Stimulated activated CD4-positive, alpha-beta T cell treated with anti-CD3 and anti-CD28 coated beads, Interleukin-4, amount 100 ng/mL, for 4 hours (primary cell): ENCODE results near the gene SLC25A36.
A peak's percentile ranks its signal among the peaks of the same experiment; 100 is the strongest.

Experiments
- DNase-seq, 2 experiments: peaks; one replicate each; pipeline ENCODE4 v3.0.0-alpha.2; 2020

SLC25A36 gene, protein sequence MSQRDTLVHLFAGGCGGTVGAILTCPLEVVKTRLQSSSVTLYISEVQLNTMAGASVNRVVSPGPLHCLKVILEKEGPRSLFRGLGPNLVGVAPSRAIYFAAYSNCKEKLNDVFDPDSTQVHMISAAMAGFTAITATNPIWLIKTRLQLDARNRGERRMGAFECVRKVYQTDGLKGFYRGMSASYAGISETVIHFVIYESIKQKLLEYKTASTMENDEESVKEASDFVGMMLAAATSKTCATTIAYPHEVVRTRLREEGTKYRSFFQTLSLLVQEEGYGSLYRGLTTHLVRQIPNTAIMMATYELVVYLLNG

DNA sequence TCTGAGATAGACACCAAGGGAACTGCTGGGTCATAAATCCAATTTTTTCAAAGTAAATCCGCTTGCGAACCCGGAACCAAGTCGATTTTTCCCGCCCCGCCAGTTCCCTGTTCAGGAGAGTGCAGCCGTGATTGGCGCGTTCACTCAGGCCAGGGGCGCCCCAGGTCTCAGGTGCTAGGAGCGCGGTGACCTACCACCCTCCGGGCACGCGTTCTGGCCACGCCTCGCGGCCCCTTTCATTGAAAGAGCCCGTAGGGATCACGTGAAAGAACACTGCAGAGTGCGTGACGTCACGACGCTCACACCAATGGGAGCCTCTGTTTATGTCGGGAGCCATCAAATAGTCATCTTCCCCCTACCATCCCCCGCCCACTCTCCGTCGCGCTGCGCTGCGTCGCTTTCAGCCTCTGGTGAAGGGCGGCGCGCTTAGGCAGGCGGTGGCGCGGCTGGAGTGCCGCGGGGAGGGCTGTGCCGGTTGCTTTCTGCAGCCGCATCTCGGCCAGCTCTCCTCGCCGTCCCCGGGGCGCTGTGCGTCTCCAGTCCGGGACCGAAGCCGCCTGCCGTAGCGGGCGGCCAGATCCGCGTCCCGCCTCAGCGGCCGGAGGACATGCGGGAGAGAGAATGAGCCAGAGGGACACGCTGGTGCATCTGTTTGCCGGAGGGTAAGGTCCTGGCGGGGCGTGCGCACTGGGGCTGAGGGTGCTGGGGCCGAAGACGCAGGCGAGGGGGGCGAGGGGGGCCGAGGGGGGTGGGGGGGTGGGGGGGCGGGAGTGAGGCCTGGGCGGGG, at the start of gene SLC25A36:
Gene SLC25A36 (plus strand): TSS at position 403 of the 787 bp plus-strand sequence. CDS start 219 bp downstream, at position 622.
- DNase-seq: peak; percentile 95 to 96

GRCh38 chr3:140896997-140897396, 44.6 kb upstream of the SLC25A36 start:
- DNase-seq: no peak

DNA sequence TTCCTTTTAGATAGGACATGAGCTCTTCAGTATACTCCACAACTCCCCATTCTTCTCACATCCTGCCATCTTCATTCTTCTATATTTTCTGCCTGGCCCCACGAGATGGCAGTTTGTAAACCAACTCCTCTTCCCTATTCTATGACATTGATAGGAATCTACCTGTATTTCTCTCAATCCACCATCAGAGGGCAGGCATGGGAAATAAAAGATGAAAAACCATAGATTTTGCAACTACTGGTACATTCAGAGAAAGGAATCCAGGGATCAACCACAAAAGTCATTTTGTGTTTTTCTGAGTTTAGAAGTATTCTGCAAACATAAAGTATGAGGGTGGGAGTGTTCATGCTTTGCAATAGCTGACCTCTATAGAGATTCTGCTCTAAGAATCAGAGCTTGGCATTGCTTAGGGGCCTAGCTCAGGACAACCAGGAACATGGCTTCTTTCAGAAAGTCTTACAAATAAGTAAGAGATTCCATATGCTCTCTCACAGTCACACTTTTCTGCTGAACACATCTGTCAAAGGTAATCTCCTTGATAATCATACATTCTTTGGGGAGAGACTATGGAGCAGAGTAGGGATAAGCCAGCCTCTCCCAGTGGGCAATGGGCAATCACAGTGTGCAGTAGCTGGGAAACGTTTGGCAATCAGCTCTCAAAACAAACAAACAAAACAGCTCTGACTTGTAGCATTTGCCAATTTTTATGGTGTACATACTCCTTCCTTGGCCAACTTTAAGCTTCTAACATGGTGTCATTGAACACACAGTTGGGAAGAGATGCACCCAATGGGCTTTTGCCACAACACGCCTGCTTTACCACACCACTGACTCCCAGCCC, 43.1 kb upstream of the SLC25A36 start:
- DNase-seq: no peak

DNA sequence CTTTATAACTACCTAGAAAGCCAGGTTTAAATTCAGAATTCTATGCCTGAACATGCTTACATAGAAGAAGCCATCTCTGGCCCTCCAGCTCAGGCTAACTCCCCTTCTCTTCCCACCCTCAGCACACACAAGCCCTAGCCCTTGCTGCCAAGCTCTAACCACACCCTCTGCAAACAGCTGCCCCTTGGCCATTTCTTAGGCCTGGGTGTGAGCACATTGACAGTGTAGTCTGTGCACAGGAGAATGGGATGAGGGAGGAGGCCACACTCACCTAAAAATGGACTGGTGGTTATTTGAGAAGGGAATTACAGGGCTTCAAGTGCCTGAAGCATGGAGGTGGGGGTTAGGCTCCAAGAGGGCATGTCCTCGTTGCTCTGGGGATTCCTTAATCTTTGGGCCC, 42.3 kb upstream of the SLC25A36 start:
- DNase-seq: no peak

DNA sequence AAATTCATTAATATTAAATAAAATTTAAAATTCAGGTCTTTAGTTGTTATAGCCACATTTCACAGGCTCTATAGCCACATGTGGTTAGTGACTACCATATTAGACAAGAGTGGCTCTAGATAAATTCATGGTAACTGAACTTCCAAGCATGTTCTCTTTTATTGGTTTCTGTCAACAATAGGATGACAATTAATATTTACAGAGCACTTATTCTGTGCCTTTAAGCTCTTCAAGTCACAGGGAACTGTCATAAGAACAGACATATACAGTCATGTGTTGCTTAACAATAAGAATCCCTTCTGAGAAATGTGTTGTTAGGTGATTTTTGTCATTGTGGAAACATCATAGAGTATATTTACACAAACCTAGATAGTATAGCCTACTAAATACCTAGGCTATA, 38.8 kb upstream of the SLC25A36 start:
- DNase-seq: no peak

GRCh38 chr3:140903196-140903595, 38.4 kb upstream of the SLC25A36 start:
- DNase-seq: no peak

DNA sequence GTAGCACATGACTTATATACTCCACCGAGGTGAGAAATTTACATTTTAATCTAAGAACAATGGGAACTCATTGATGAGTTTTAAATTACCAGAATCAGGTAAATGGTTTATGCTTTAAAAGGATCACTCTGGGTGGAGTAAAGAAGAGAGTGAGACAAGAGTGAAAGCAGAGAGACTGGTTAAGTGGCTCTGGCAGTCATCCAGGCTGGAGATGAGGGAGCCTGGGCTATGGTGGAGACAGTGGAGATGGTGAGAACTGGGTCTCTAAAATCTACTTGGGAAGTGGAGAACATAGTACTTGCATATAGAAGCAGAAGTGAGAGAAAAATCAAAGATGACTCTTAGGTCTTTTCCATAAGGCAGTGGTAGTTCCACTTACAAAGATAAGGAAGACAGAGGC, 37.1 kb upstream of the SLC25A36 start:
- no peak for DNase-seq

DNA sequence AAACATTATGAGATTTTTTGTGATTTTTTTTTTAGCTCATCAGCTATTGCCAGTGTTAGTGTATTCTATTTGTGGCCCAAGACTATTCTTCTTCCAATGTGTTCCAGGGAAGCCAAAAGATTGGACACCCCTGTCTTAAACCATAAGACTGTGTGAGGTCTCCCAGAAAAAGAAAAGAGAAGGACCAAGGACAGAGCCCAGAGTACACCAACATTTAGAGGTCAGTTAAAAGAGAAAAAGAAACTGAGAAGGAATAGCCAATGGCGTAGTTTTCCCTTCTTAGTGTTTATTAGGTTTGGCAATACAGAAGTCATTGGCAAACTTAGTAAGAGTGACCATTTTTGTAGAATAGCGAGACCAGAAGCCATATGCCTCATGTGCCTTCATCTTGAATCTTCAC, 36.1 kb upstream of the SLC25A36 start:
- no peak for DNase-seq

DNA sequence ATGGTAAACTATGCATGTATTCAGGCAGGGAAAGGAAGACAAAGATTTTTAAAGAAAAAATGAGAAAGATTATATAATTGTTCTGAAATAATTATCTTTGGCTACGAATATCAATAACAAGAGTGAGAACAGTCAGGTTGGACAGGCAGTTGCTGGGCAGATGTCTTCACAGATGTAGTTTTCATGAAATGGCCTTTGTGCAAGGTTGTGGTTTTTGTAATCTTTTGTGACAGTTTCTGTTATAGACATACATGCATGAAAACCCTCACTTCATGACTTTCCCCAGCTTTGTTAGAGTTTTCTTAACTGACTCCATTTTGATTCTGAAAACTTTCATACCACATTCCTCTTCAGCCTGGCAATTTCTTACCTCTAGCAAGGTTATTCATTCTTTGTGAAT, 34.9 kb upstream of the SLC25A36 start:
- DNase-seq: no peak

DNA sequence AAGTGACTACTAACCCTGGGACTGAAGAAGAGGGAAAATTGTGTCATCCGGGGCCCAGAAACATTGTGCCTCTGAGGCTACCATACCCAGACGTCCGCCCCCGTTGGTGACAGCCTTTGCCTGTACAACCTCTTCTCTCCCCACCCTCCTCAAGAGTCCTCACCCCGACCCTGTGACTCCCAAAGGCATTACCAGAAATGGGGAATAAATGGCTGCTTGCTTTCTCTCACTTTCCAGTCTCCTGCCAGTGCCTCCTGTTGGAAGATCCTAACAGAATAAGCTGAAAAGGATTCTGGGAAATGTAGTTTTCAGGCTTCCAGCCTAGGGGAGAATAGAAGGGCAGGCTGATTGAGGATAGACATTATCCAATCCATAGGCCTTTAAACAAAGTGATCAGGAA, 30.8 kb upstream of the SLC25A36 start:
- DNase-seq: no peak

- no peak for DNase-seq
Observed at GRCh38 chr3:140911822-140912221, 29.8 kb upstream of the SLC25A36 start.

DNA sequence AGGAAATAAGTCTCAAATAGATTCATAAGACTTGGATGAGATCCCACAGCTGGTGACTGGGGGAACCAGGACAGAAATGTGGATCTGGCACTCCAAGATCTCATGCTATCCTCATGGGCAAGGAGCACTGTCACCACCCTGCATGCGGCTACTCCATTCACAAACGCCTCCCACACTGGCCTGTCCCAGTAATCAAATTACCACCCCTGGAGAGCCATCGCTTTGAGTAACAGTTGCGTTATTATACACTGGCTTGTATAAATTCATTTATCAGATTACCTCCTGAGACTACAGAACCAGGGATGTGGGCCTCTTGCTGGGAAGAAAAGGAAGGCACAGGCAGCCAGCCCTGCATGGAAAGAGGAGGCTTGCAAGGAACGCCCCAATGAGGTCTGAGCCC, 27.9 kb upstream of the SLC25A36 start:
- no peak for DNase-seq

GRCh38 chr3:140914384-140914945, 27.2 kb upstream of the SLC25A36 start:
- no peak for DNase-seq

DNA sequence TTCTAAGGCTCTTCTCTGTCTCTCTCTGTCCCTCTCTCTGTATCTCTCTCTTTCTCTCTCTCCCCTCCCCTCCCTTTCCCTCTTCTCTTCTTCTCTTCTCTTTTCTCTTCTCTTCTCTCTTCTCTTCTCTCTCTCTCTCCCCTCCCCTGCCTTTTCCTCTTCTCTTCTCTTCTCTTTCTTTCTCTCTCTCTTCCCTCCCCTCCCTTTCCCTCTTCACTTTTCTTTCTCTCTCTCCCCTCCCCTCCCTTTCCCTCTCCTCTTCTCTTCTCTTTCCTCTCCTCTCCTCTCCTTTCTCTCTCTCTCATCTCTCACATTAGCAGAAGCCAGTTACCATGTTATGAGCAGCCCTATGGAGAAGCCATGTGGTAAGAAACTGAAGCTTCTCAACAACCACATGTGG, 25.0 kb upstream of the SLC25A36 start:
- no peak for DNase-seq

GRCh38 chr3:140917772-140918171, 23.9 kb upstream of the SLC25A36 start:
- DNase-seq: no peak

- no peak for DNase-seq
Observed at GRCh38 chr3:140920029-140920428, 21.6 kb upstream of the SLC25A36 start.

- no peak for DNase-seq
Observed at GRCh38 chr3:140922634-140923033, 19.0 kb upstream of the SLC25A36 start.

DNA sequence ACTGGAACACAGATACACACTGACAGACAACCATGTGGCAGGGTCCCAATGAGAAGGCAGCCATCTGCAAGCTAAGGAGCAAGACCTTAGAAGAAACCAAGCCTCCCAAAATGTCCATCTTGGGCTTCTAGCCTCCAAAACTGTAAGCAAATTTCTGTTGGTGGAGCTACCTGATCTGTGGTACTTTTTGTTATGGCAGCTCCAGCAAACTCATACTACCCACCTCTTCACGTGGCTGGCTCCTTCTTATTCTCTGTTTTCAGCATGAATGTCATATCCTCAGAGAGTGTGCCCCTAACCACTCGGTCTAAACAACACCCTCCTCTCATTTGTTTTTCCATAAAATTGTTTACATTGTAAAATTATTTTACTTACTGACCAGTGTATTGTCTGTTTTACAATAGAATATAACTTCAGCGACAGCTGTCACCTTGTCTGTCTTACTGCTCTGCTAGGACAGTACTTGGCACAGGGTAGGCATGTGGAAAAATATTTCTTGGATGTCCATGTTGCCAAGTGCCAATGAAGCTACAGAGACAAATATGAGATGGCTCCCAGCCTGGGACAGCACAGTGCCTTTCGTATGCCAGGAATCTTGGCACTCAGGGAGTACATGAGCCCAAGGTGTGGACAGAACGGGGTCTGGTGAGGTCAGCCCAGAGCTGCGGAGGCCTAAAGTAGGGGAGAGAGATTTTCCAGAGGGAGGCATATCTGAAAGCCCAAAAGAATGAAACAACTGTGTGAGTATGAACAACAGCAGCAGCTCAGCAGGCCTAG, 17.4 kb upstream of the SLC25A36 start:
- DNase-seq: no peak

GRCh38 chr3:140927279-140928069, 14.2 kb upstream of the SLC25A36 start:
- no peak for DNase-seq

- DNase-seq: no peak
Observed at GRCh38 chr3:140929446-140929845, 12.2 kb upstream of the SLC25A36 start.

GRCh38 chr3:140931016-140931454, 10.6 kb upstream of the SLC25A36 start:
- DNase-seq: no peak
